ENCODE data around the gene CCDC152. TPM values are rescaled to one million over a fixed set of nuclear protein-coding genes. Genes with fewer than 3 reads are reported as not detected.

CCDC152 gene
- total RNA-seq, 1 donor from 2014 or later: not detected

- H3K27ac Mint-ChIP-seq (ENCODE audit: unreplicated experiment): no peak overlapping the region
- no peaks in the 10 kb centered on the region for H3K4me1 Mint-ChIP-seq
- no peaks in the 10 kb centered on the region for H3K9me3 Mint-ChIP-seq
- no peaks in the 10 kb centered on the region for H3K27me3 Mint-ChIP-seq (ENCODE audit: low read depth)
- no peaks in the 10 kb centered on the region for H3K36me3 Mint-ChIP-seq (ENCODE audit: low read depth)
- H3K4me3 Mint-ChIP-seq: no peak overlapping the region
- TF ChIP-seq, protein P1, sequence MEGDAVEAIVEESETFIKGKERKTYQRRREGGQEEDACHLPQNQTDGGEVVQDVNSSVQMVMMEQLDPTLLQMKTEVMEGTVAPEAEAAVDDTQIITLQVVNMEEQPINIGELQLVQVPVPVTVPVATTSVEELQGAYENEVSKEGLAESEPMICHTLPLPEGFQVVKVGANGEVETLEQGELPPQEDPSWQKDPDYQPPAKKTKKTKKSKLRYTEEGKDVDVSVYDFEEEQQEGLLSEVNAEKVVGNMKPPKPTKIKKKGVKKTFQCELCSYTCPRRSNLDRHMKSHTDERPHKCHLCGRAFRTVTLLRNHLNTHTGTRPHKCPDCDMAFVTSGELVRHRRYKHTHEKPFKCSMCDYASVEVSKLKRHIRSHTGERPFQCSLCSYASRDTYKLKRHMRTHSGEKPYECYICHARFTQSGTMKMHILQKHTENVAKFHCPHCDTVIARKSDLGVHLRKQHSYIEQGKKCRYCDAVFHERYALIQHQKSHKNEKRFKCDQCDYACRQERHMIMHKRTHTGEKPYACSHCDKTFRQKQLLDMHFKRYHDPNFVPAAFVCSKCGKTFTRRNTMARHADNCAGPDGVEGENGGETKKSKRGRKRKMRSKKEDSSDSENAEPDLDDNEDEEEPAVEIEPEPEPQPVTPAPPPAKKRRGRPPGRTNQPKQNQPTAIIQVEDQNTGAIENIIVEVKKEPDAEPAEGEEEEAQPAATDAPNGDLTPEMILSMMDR (conservative IDR thresholded peaks at IDR 0.05): no peak
- no peak for DNase-seq (ENCODE audit: low read depth, low spot score)
These were observed 6.1 kb upstream of the CCDC152 start for GRCh38 chr5:42750507-42750906.

- Mint-ChIP-seq H3K27ac (ENCODE audit: unreplicated experiment) (no peak overlapping the region), H3K27me3 (ENCODE audit: low read depth) (no peaks in the 10 kb centered on the region), H3K36me3 (ENCODE audit: low read depth) (no peaks in the 10 kb centered on the region), H3K4me1 (no peaks in the 10 kb centered on the region), H3K4me3 (no peak overlapping the region), H3K9me3 (no peaks in the 10 kb centered on the region)
- no peak for DNase-seq (ENCODE audit: low read depth, low spot score)
- TF ChIP-seq, protein P1 (conservative IDR thresholded peaks at IDR 0.05): no peak
These were observed 5.6 kb upstream of the CCDC152 start for GRCh38 chr5:42751044-42751443.

- TF ChIP-seq, protein P1 (conservative IDR thresholded peaks at IDR 0.05): no peak
- no peak for DNase-seq (ENCODE audit: low read depth, low spot score)
- H3K9me3 Mint-ChIP-seq: no peaks in the 10 kb centered on the region
These were observed 3.5 kb upstream of the CCDC152 start for GRCh38 chr5:42753099-42753498.

DNA sequence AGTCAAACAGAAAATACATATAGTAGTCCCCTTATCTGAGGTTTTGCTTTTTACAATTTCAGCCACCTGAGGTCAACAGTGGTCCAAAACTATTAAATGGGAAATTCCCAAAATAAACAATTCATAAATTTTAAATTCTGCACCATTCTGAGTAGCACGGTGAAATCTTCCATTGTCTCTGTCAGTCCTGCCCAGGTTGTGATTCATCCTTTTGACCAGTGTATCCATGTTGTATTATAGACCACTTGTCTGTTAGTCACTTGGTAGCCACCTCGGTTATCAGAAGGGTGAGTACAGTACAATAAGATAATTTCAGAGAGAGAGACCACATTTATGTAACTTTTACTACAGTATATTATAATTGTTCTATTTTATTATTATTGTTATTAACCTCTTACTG, 2.8 kb downstream of the CCDC152 start:
- TF ChIP-seq, protein P1 (conservative IDR thresholded peaks at IDR 0.05): no peak
- no peaks in the 10 kb centered on the region for H3K4me1 Mint-ChIP-seq
- DNase-seq (ENCODE audit: low read depth, low spot score): no peak
- no peak overlapping the region for H3K27ac Mint-ChIP-seq (ENCODE audit: unreplicated experiment)
- H3K36me3 Mint-ChIP-seq (ENCODE audit: low read depth): no peaks in the 10 kb centered on the region
- H3K4me3 Mint-ChIP-seq: no peak overlapping the region
- H3K27me3 Mint-ChIP-seq (ENCODE audit: low read depth): no peaks in the 10 kb centered on the region
- no peaks in the 10 kb centered on the region for H3K9me3 Mint-ChIP-seq

More at GRCh38 chr5:42753099-42753498, 3.5 kb upstream of the CCDC152 start:
- no peak overlapping the region for H3K4me3 Mint-ChIP-seq
- no peaks in the 10 kb centered on the region for H3K27me3 Mint-ChIP-seq (ENCODE audit: low read depth)
- no peak overlapping the region for H3K27ac Mint-ChIP-seq (ENCODE audit: unreplicated experiment)
- no peaks in the 10 kb centered on the region for H3K4me1 Mint-ChIP-seq
- H3K36me3 Mint-ChIP-seq (ENCODE audit: low read depth): no peaks in the 10 kb centered on the region

GRCh38 chr5:42760426-42760825, 3.8 kb downstream of the CCDC152 start:
- Mint-ChIP-seq H3K4me3 (no peak overlapping the region), H3K36me3 (ENCODE audit: low read depth) (no peaks in the 10 kb centered on the region), H3K9me3 (no peaks in the 10 kb centered on the region), H3K27ac (ENCODE audit: unreplicated experiment) (no peak overlapping the region), H3K4me1 (no peaks in the 10 kb centered on the region), H3K27me3 (ENCODE audit: low read depth) (peaks cover 3% of the 10 kb centered on the region)
- DNase-seq (ENCODE audit: low read depth, low spot score): no peak
- TF ChIP-seq, protein P1 (conservative IDR thresholded peaks at IDR 0.05): no peak

GRCh38 chr5:42761791-42762190, 5.2 kb downstream of the CCDC152 start:
- H3K9me3 Mint-ChIP-seq: no peaks in the 10 kb centered on the region
- no peak overlapping the region for H3K27ac Mint-ChIP-seq (ENCODE audit: unreplicated experiment)
- H3K4me1 Mint-ChIP-seq: no peaks in the 10 kb centered on the region
- H3K4me3 Mint-ChIP-seq: no peak overlapping the region
- TF ChIP-seq, protein P1 (conservative IDR thresholded peaks at IDR 0.05): no peak
- DNase-seq (ENCODE audit: low read depth, low spot score): no peak
- H3K36me3 Mint-ChIP-seq (ENCODE audit: low read depth): no peaks in the 10 kb centered on the region
- H3K27me3 Mint-ChIP-seq (ENCODE audit: low read depth): peaks cover 10% of the 10 kb centered on the region

Data from neural crest cell (in vitro differentiated cells).